H9 (cell line): ENCODE measurements around the gene MPP2. TPM values are rescaled to one million over a fixed set of nuclear protein-coding genes. Genes with fewer than 3 reads are reported as not detected.

ENCODE experiments used
- DNase-seq: peaks from one replicate; pipeline ENCODE4 v3.0.0-alpha.2; 2017
- H2AFZ ChIP-seq: one replicate; pipeline ENCODE4 v1.6.1; 2013; ENCODE audit warnings: mild to moderate bottlenecking, low read length, control low read depth, moderate library complexity
- H2AK5ac ChIP-seq: 2 replicates; pipeline ENCODE4 v1.6.1; 2013; ENCODE audit warnings: low read length, control low read depth, mixed read lengths; ENCODE audit not compliant: insufficient read length
- H2BK120ac ChIP-seq: one replicate; pipeline ENCODE4 v1.6.1; 2013; ENCODE audit warnings: low read depth, mild to moderate bottlenecking, low read length, control low read depth, inconsistent platforms; ENCODE audit not compliant: poor library complexity, severe bottlenecking
- H2BK12ac ChIP-seq: 2 replicates; pipeline ENCODE4 v1.6.1; 2013; ENCODE audit warnings: low read length, control low read depth, mixed read lengths, low read depth; ENCODE audit not compliant: insufficient read length
- H2BK15ac ChIP-seq: 2 replicates; pipeline ENCODE4 v1.6.1; 2013; ENCODE audit warnings: low read depth, low read length, control low read depth
- H2BK20ac ChIP-seq: one replicate; pipeline ENCODE4 v1.6.1; 2013; ENCODE audit warnings: low read depth, mild to moderate bottlenecking, low read length, control low read depth, inconsistent platforms; ENCODE audit not compliant: poor library complexity, severe bottlenecking
- H2BK5ac ChIP-seq: 2 replicates; pipeline ENCODE4 v1.6.1; 2013; ENCODE audit warnings: low read length, control low read depth, mixed read lengths; ENCODE audit not compliant: insufficient read length
- H3K14ac ChIP-seq: 2 replicates; pipeline ENCODE4 v1.6.1; 2013; ENCODE audit warnings: low read length, control low read depth; ENCODE audit not compliant: insufficient read depth
- H3K18ac ChIP-seq: 2 replicates; pipeline ENCODE4 v1.6.1; 2013; ENCODE audit warnings: low read depth, mild to moderate bottlenecking, mixed read lengths, low read length, control low read depth; ENCODE audit not compliant: insufficient read length
- H3K23ac ChIP-seq: 2 replicates; pipeline ENCODE4 v1.6.1; 2013; ENCODE audit warnings: low read length, control low read depth, mixed read lengths, low read depth; ENCODE audit not compliant: insufficient read length
- H3K23me2 ChIP-seq: 2 replicates; pipeline ENCODE4 v1.6.1; 2013; ENCODE audit warnings: low read depth, mild to moderate bottlenecking, mixed read lengths, low read length, control low read depth; ENCODE audit not compliant: insufficient read length, poor library complexity, severe bottlenecking
- H3K27ac ChIP-seq: 2 replicates; pipeline ENCODE4 v1.5.1; 2013; ENCODE audit warnings: low read length, control low read depth, mixed read lengths, low read depth; ENCODE audit not compliant: insufficient read length
- H3K27me3 ChIP-seq: 2 replicates; pipeline ENCODE4 v1.6.1; 2013; ENCODE audit warnings: low read length, control low read depth, inconsistent platforms; ENCODE audit not compliant: insufficient read depth
- H3K4ac ChIP-seq: 2 replicates; pipeline ENCODE4 v1.6.1; 2013; ENCODE audit warnings: low read depth, mild to moderate bottlenecking, control low read depth, inconsistent platforms, low read length, moderate library complexity
- H3K4me1 ChIP-seq: 2 replicates; pipeline ENCODE4 v1.6.1; 2013; ENCODE audit warnings: low read length, control low read depth, inconsistent platforms; ENCODE audit not compliant: insufficient read depth
- H3K4me2 ChIP-seq: 2 replicates; pipeline ENCODE4 v1.6.1; 2013; ENCODE audit warnings: low read length, control low read depth, mixed read lengths; ENCODE audit not compliant: insufficient read length, insufficient read depth
- H3K56ac ChIP-seq: 2 replicates; pipeline ENCODE4 v1.6.1; 2013; ENCODE audit warnings: low read depth, mild to moderate bottlenecking, mixed read lengths, low read length, control low read depth; ENCODE audit not compliant: insufficient read length
- H3K79me1 ChIP-seq: 2 replicates; pipeline ENCODE4 v1.6.1; 2013; ENCODE audit warnings: low read depth, mild to moderate bottlenecking, moderate library complexity, low read length, control low read depth, inconsistent platforms; ENCODE audit not compliant: insufficient read depth, poor library complexity, severe bottlenecking
- H3K79me2 ChIP-seq: 2 replicates; pipeline ENCODE4 v1.6.1; 2013; ENCODE audit warnings: low read length, control low read depth, inconsistent platforms; ENCODE audit not compliant: insufficient read depth
- H3K9ac ChIP-seq: 2 replicates; pipeline ENCODE4 v1.6.1; 2013; ENCODE audit warnings: low read length, control low read depth, mixed read lengths; ENCODE audit not compliant: insufficient read length; ENCODE audit errors: extremely low read depth
- H3K9me3 ChIP-seq: one replicate; pipeline ENCODE4 v1.6.1; 2013; ENCODE audit warnings: low read depth, low read length, inconsistent platforms; ENCODE audit not compliant: control insufficient read depth
- H3T11ph ChIP-seq: one replicate; pipeline ENCODE4 v1.6.1; 2013; ENCODE audit warnings: mild to moderate bottlenecking, low read length, control low read depth, inconsistent platforms
- H4K20me1 ChIP-seq: one replicate; pipeline ENCODE4 v1.6.1; 2013; ENCODE audit not compliant: control insufficient read depth, insufficient read length, insufficient read depth
- H4K5ac ChIP-seq: 2 replicates; pipeline ENCODE4 v1.6.1; 2013; ENCODE audit warnings: low read depth, mild to moderate bottlenecking, mixed read lengths, low read length, control low read depth; ENCODE audit not compliant: insufficient read length
- H4K8ac ChIP-seq: replicated peaks from 2 replicates; pipeline ENCODE4 v1.6.1; 2013; ENCODE audit warnings: low read length, control low read depth, mixed read lengths, low read depth; ENCODE audit not compliant: insufficient read length
- H4K91ac ChIP-seq: 2 replicates; pipeline ENCODE4 v1.6.1; 2013; ENCODE audit warnings: low read depth, mild to moderate bottlenecking, moderate library complexity, mixed read lengths, low read length, control low read depth; ENCODE audit not compliant: insufficient read length
- H3K27ac Mint-ChIP-seq, 3 experiments: 2 replicates in 2 of 3; 3 replicates in 1 of 3; pipeline ENCODE4 v1.8.0; 2020 to 2021; ENCODE audit warnings: mixed read lengths in 3 of 3, mild to moderate bottlenecking in 1 of 3, moderate library complexity in 1 of 3
- H3K27me3 Mint-ChIP-seq: 2 replicates; pipeline ENCODE4 v1.8.0; 2021; ENCODE audit warnings: low read depth, mild to moderate bottlenecking, moderate library complexity, mixed read lengths
- H3K36me3 Mint-ChIP-seq, 3 experiments: 2 replicates in 2 of 3; 3 replicates in 1 of 3; pipeline ENCODE4 v1.8.0; 2020 to 2021; ENCODE audit warnings: low read depth in 3 of 3, mixed read lengths in 3 of 3; ENCODE audit not compliant: insufficient read depth in 1 of 3
- H3K4me1 Mint-ChIP-seq, 2 experiments: 2 replicates each; pipeline ENCODE4 v1.8.0; 2020; ENCODE audit warnings: mixed read lengths in 2 of 2
- H3K4me3 Mint-ChIP-seq, 2 experiments: 2 replicates in 1 of 2; 3 replicates in 1 of 2; pipeline ENCODE4 v1.8.0; 2020 to 2021; ENCODE audit warnings: mild to moderate bottlenecking in 2 of 2, mixed read lengths in 2 of 2, moderate library complexity in 1 of 2
- H3K9me3 Mint-ChIP-seq, 2 experiments: 2 replicates in 1 of 2; 3 replicates in 1 of 2; pipeline ENCODE4 v1.8.0; 2020; ENCODE audit warnings: mild to moderate bottlenecking in 2 of 2, mixed read lengths in 2 of 2, moderate library complexity in 1 of 2
- CTCF ChIP-seq: fragments of 200-600 bp; sonication (generic); conservative IDR thresholded peaks from 3 replicates; pipeline ENCODE4 v1.8.0; 2021; ENCODE audit warnings: antibody characterized with exemption, mild to moderate bottlenecking
- WGBS: extraction: QIAGEN DNeasy Blood & Tissue Kit; methylation state at CpG from one replicate; pipeline ENCODE4 v1.1.7; 2013; ENCODE audit warnings: missing lambda C conversion rate, low lambda C conversion rate, mixed read lengths; ENCODE audit not compliant: insufficient read length; ENCODE audit errors: extremely low coverage; 5-methylcytosine and 5-hydroxymethylcytosine counted together
- total RNA-seq: library from RNA; stranded (reverse); gene quantifications from 2 replicates; pipeline ENCODE4 v1.2.1, GENCODE V29; 2021

The MPP2 gene
- total RNA-seq, 1 experiment from 2014 or later, result 16.3 TPM

- Histone ChIP-seq H3K9ac (no peak overlapping the region), H3K14ac (no peak overlapping the region), H2BK12ac (no peak overlapping the region), H4K20me1 (no peaks in the 10 kb centered on the region), H4K8ac (no peak overlapping the region), H3K9me3 (no peaks in the 10 kb centered on the region), H3T11ph (no peak overlapping the region), H3K27me3 (no peaks in the 10 kb centered on the region; the same call in 1 of the 2 replicates), H2BK5ac (no peak overlapping the region), H4K91ac (no peak overlapping the region), H3K23ac (no peak overlapping the region), H4K5ac (no peak overlapping the region), H2BK120ac (no peak overlapping the region), H3K27ac (no peak overlapping the region), H2BK20ac (no peak overlapping the region), H3K56ac (no peak overlapping the region), H2AK5ac (no peak overlapping the region), H3K4me1 (no peaks in the 10 kb centered on the region), H2AFZ (no peak overlapping the region), H3K79me2 (no peaks in the 10 kb centered on the region), H2BK15ac (no peak overlapping the region), H3K79me1 (no peaks in the 10 kb centered on the region), H3K4me2 (peak overlapping the region; percentile 24), H3K4ac (no peak overlapping the region), H3K23me2 (no peaks in the 10 kb centered on the region), H3K18ac (no peak overlapping the region)
- Mint-ChIP-seq H3K36me3 (no peaks in the 10 kb centered on the region), H3K4me3 (no peak overlapping the region), H3K27ac (no peak overlapping the region), H3K27me3 (peaks cover 37% of the 10 kb centered on the region), H3K9me3 (peaks cover 0 to 5% of the 10 kb centered on the region in 2 experiments; a peak in 4 of 5 replicates), H3K4me1 (peaks cover 19 to 25% of the 10 kb centered on the region in 2 experiments)
- no peak for TF ChIP-seq CTCF
- no CpG with 5 or more reads among the region's 13 CpGs for WGBS
- no peak for DNase-seq
Observed at GRCh38 chr17:43918026-43918389, 10.7 kb upstream of the MPP2 start.
